Fibroblast of skin of back (primary cell): ENCODE measurements around the gene PRDM8. TPM values are rescaled to one million over a fixed set of nuclear protein-coding genes. Genes with fewer than 3 reads are reported as not detected.
"Not testable (repeated sequence)": the region's sequence is repeated elsewhere in the genome, so short reads cannot be mapped to it uniquely, and the experiment has no call there.

Experiments used
- DNase-seq: peaks from one replicate; pipeline ENCODE4 v3.0.0-alpha.2; 2013
- polyA plus RNA-seq, 2 experiments: library from polyadenylated mRNA; unstranded; fragments of 120-200 nt; gene quantifications; one replicate each; pipeline ENCODE4 v1.2.1, GENCODE V29; 2013; ENCODE audit not compliant: insufficient read length in 2 of 2

The PRDM8 gene
- 3.1 TPM for polyA plus RNA-seq (2013, experiment 1 of 2; ENCODE audit: insufficient read length)
- 1.5 TPM for polyA plus RNA-seq (2013, experiment 2 of 2; ENCODE audit: insufficient read length)

- DNase-seq = no peak
Measured at GRCh38 chr4:80196922-80197573, at the start of gene PRDM8. Gene PRDM8, plus strand, starts transcription at chr4:80197503. Its CDS starts 2,578 bp downstream, at chr4:80200081.

DNA sequence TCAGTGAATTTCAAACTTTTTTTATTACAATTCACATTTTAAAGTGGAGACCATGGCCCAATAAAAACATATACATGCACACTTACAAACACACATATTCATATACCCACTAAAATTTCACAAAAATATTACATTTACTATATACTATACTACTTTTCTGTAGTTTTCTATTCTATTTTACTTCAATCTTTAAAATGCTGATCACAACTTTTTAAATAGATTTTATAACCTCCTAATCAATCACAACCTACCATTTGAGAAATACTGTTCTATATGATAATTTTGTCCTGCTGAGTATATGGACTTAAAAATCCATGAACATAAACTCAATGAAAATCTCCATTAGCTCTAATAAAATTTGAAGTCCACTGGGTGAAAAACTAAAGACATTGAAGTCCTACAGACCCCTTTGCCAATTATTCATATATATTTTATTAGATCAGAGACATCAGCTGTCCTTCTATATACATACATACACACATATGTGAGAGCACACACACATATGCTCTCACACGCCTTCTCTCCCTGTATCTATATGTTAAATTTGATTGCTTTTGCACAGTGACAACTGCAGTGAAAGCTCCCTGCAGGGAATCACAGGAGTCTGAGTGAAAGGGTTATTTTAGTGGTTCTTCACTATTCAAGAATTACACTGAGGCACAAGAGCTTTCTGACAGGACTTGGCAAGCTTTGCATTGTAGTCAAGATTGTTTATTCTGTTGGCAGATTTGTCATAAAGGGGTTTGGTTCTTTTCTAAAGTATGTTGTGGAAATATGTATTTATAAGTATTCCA, 46.7 kb upstream of the PRDM8 start:
- no peak for DNase-seq

GRCh38 chr4:80151981-80152380, 45.3 kb upstream of the PRDM8 start:
- no peak for DNase-seq

DNA sequence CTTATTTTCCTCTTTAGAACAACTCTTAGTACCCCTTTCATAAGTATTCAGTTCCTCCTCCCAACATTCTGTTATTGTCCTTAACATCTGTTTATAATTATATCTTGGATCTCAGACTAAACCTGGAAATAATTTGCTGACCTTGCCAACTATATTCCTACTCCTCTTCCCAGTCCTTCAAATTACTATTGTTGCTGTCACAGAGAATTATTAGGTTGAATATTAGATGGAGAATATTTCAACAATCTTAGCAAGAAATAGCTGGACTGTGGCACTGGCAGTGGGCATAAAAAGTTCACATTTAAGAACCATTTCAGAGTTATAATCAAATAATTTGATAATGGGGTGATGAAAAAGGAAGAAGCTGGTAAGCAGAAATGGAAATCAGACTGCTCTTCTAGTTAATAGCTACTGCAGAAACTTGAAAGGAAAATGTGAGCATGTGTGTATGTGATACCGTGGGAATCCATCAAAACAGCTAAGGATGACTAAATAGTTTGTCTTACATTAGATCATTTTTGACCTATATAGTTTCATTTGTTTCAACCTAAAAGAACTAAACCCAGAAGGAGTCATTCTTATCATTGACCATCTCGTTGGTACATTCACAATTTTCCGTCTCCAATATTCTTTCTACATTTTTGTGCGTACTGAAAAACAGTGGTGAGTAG, 43.3 kb upstream of the PRDM8 start:
- peak; percentile 47 for DNase-seq

DNA sequence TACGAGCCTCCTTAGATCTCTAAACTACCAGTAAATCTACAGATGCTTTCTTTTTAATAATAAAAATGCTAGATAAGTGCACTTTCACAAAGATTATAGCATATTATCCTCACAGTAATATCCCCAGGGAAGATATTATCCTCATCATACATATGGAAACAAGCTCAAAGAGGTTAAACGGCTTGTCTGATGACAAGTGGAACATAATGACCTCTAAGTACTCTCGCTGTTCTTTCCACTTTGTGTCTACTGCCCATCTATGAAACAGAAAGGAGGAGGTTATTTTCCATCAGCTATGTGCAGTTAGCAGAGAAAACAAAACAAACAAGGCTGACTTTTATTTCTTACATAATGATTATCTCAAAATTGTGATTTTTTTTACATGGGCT, 42.8 kb upstream of the PRDM8 start:
- DNase-seq = no peak

- no peak for DNase-seq
Measured at GRCh38 chr4:80155316-80155982, 41.9 kb upstream of the PRDM8 start.

- DNase-seq = peak; percentile 11
Measured at GRCh38 chr4:80156410-80156809, 40.9 kb upstream of the PRDM8 start.

GRCh38 chr4:80161413-80162058, 35.8 kb upstream of the PRDM8 start:
- no peak for DNase-seq

DNA sequence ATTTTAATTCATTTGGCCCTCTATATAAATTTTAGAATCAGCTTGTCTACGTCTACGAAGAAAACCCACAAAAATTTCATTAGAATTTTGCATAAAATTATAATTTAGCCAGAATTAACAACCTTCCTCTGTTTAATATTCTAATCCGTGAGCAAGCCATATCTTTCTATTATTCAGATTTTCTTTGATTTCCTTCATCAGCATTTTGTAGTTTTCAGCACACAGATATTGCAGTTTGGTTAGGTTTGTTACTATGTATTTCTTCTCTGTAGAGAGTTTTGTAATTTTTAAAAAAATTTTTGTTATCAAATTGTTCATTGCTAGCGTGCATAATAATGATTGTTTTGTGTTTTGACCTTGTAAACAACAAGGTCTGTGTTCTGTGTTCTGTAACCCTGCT, 34.9 kb upstream of the PRDM8 start:
- DNase-seq = no peak

- DNase-seq = no peak
Measured at GRCh38 chr4:80165855-80166254, 31.4 kb upstream of the PRDM8 start.

DNA sequence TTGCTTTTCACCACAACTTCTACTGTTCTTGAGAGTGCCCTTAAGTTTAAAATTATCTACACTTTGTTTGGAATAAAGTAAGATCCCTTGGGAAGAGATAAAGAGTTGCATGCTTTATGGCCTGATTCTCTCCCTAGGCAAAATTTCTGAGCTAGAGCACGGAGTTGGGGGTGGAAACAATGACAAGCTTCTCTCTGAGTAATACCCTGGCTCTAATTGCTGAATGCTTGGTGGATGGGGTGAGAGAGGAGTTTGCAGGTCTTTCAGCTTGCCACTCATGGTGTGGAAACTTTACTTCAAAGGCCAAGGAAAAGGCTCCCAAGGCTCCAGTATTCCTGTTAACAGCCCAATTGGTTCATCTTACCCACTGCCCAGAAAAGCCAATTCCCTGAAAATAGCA, 26.1 kb upstream of the PRDM8 start:
- DNase-seq = peak; percentile 76

GRCh38 chr4:80171656-80172055, 25.6 kb upstream of the PRDM8 start:
- no peak for DNase-seq

GRCh38 chr4:80172203-80172602, 25.1 kb upstream of the PRDM8 start:
- no peak for DNase-seq

- peak; percentile 74 for DNase-seq
Measured at GRCh38 chr4:80173401-80173800, 23.9 kb upstream of the PRDM8 start.

- peak; percentile 46 for DNase-seq
Measured at GRCh38 chr4:80173841-80174240, 23.5 kb upstream of the PRDM8 start.

DNA sequence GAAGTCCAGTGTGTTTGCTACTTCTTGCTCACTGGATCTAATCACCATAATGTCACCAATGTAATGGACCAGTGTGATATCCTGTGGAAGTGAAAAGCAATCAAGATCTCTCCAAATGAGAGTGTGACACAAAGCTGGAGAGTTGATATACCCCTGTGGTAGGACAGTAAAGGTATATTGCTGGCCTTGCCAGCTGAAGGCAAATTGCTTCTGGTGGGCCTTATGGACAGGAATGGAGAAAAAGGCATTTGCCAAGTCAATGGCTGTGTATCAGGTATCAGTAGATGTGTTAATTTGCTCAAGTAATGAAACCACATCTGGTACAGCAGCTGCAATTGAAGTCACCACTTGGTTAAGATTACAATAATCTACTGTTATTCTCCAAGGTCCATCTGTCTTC, 19.5 kb upstream of the PRDM8 start:
- DNase-seq = not testable (repeated sequence)

GRCh38 chr4:80178964-80179363, 18.3 kb upstream of the PRDM8 start:
- DNase-seq = no peak

DNA sequence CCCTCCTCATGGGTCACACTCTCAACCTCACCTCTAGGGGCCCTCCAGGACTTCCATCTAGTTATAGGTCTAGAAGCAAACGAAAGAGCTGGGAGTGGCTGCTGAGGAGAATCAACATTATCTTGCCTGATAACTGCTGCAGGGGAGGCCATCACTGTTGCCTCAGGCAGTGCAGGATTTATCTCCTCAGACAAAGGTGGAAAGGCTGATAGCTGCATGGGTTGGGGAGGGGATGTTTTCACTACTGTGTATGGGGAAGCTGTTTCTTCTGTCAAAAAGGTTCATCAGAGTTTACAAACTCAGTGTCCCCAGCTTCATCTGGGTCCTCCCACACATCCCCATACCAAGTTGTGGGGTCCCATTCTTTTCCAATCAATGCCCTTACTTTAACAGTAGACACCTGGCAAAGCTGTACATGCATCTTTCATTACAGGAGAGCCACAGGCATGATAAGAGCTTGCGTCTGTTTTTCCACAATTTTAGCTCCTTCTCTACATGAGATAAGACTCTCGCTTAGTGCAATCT, 17.6 kb upstream of the PRDM8 start:
- DNase-seq = no peak

DNA sequence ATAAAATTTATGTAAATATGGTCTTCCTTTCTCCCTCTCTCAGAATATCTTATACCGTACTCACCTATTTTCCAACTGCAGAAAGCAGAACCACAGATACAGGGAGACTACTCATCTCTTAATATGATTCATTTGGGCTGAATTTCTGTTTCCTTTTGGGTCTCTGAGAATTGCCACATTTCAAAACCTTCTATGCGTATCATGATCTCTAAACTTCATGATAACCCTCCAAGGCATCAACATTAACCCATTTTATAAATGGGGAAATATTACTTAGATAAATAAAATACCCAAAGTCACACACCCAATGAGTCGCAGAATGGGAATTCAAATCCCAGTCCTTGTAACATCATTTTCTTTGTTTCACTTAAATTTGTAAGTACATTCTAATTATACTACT, 16.6 kb upstream of the PRDM8 start:
- DNase-seq = peak; percentile 70

DNA sequence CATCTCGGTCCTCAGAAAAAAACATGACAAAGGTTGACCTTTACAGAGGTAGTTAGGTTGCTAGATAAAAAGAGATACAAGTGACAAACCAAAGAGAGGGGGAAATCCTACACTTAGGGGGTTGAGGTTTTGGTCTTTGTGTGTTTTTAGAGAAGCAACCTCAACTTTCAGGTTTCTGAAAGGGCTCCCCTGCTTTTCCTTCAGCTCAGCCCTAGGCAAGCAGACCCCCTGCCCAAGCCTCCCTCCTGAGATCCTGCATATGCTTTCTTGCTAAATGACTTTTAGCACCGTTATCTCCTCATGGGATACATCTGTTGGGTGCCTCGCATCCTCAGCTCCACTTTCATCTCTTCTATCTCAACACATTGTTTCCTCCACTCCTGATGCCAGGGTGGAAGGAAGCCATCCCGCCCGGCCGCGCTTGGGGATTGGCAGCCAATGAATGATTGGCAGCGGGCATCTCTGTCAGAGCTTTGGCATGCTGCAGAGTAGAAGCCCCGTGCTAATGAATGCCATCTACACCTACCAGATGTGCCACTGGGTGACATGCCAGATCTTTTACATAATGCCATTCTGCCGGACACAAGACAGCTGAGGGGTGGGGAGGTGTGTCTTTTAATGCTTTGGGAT, 15.0 kb upstream of the PRDM8 start:
- DNase-seq = no peak

DNA sequence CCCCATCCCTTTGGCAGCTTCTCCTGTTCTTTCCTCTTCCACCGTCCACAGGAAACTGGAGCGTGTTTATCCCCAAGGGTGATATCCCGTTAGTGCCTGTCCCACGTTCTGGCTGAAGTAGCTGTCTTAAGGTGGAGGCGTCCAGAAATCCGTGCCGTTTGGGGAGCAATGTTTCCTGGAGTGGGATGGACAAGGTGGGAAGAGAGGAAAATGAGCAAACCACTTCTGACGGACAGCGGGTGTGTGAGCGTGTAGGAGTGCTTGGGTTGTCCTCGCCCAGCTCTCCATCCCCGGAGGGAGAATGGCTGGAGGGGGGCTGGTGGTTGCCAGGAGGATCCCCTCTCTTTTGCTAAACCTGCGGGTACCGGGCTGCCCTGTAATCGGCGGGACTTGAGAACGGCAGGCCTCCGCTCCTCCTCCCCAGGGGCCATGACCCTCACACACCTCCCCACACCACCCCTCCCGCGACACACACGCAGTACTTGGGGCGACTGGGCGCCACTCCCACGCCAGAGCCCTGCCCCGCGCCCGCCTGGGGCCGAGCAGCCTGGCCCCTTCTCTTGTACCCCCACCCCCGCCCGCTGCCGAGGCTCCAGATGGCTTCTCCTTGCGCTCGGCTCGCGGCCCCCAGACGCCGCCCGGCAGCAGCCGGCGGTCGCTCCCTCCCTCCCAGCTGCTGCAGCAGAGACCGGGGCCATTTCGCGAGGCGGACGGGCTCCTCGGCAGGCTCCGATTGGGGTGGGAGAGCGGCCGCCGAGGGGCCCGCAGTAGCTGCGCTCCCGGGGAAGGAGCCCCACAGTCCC, 13.9 kb upstream of the PRDM8 start:
- no peak for DNase-seq
